Central memory CD8-positive, alpha-beta T cell (primary cell): ENCODE data around the gene FAM53B.
A peak's percentile ranks its signal among the peaks of the same experiment; 100 is the strongest.

Experiments used
- ATAC-seq: fragments of 150-1000 bp; cut with Tn5 transposase; replicated peaks from 2 replicates; pipeline ENCODE4 v1.10.0; 2022; ENCODE audit warnings: mild to moderate bottlenecking, moderate FRiP score, moderate number of reproducible peaks; ENCODE audit not compliant: poor library complexity, severe bottlenecking; ENCODE audit errors: extremely low read depth
- DNase-seq, 2 donors: peaks; one replicate each; pipeline ENCODE4 v3.0.0; 2021; ENCODE audit warnings: low spot score in 2 of 2
- H3K27ac Mint-ChIP-seq: one replicate; pipeline ENCODE4 v1.8.0; 2022; ENCODE audit warnings: low read depth, mild to moderate bottlenecking, moderate library complexity, mixed read lengths
- H3K27me3 Mint-ChIP-seq: one replicate; pipeline ENCODE4 v1.8.0; 2022; ENCODE audit warnings: mixed read lengths
- H3K36me3 Mint-ChIP-seq: one replicate; pipeline ENCODE4 v1.8.0; 2022; ENCODE audit warnings: mild to moderate bottlenecking, moderate library complexity, mixed read lengths; ENCODE audit not compliant: insufficient read depth
- H3K4me1 Mint-ChIP-seq: one replicate; pipeline ENCODE4 v1.8.0; 2022; ENCODE audit warnings: mixed read lengths
- H3K4me3 Mint-ChIP-seq: one replicate; pipeline ENCODE4 v1.8.0; 2022; ENCODE audit warnings: mild to moderate bottlenecking, moderate library complexity, mixed read lengths
- H3K9me3 Mint-ChIP-seq: one replicate; pipeline ENCODE4 v1.8.0; 2022; ENCODE audit warnings: mixed read lengths

The FAM53B gene

GRCh38 chr10:124660404-124661125, 83.6 kb downstream of the FAM53B start:
- peak overlapping the region; percentile 95 for H3K27ac Mint-ChIP-seq

DNA sequence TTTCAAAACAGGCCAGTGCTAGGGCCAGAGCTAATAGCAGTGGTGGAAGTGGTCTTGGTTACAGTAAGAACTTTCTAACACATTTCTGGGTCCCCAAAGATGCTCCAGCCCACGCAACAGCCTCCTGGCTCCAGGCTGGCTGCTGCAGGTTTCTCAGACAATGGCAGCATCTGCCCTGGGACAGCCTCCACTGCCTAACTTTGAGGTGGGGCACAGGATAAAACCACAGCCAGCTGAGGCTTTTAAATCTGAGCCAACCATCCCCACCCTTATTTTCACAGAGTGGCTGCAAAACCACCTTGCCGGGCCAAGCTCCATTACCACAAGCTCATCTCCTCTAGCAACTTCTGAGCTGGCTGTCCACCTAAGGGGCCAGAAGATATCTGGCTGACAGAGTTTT, 84.8 kb downstream of the FAM53B start:
- Mint-ChIP-seq H3K27me3 (no peaks in the 10 kb centered on the region), H3K36me3 (peaks cover 29% of the 10 kb centered on the region), H3K4me3 (peak overlapping the region; percentile 76), H3K4me1 (peaks cover 78% of the 10 kb centered on the region), H3K27ac (peak overlapping the region; percentile 95), H3K9me3 (no peaks in the 10 kb centered on the region)
- no peak for DNase-seq
- no peak for ATAC-seq

More at GRCh38 chr10:124660404-124661125, 83.6 kb downstream of the FAM53B start:
- DNase-seq: no peak
- no peaks in the 10 kb centered on the region for H3K9me3 Mint-ChIP-seq
- ATAC-seq: no peak
- peak overlapping the region; percentile 76 for H3K4me3 Mint-ChIP-seq
- peaks cover 31% of the 10 kb centered on the region for H3K36me3 Mint-ChIP-seq
- H3K4me1 Mint-ChIP-seq: peaks cover 75% of the 10 kb centered on the region
- H3K27me3 Mint-ChIP-seq: no peaks in the 10 kb centered on the region

GRCh38 chr10:124658591-124659242, 85.5 kb downstream of the FAM53B start:
- ATAC-seq: no peak
- Mint-ChIP-seq H3K4me1 (peaks cover 83% of the 10 kb centered on the region), H3K4me3 (peak overlapping the region; percentile 76), H3K27me3 (no peaks in the 10 kb centered on the region), H3K27ac (peak overlapping the region; percentile 95), H3K36me3 (peaks cover 32% of the 10 kb centered on the region), H3K9me3 (no peaks in the 10 kb centered on the region)
- DNase-seq: no peak

- H3K27ac Mint-ChIP-seq: peak overlapping the region; percentile 95
- peaks cover 31% of the 10 kb centered on the region for H3K36me3 Mint-ChIP-seq
- peak in 1 of 2 donors; percentile 51 for DNase-seq
- ATAC-seq: peak; percentile 57
- H3K4me1 Mint-ChIP-seq: peaks cover 87% of the 10 kb centered on the region
- H3K9me3 Mint-ChIP-seq: no peaks in the 10 kb centered on the region
- H3K27me3 Mint-ChIP-seq: no peaks in the 10 kb centered on the region
- H3K4me3 Mint-ChIP-seq: peak overlapping the region; percentile 76
These were observed 86.4 kb downstream of the FAM53B start for GRCh38 chr10:124657806-124658205.

- H3K27me3 Mint-ChIP-seq: no peaks in the 10 kb centered on the region
- peak overlapping the region; percentile 21 for H3K4me3 Mint-ChIP-seq
- peaks cover 35% of the 10 kb centered on the region for H3K36me3 Mint-ChIP-seq
- H3K4me1 Mint-ChIP-seq: peaks cover 91% of the 10 kb centered on the region
- ATAC-seq (no peak), DNase-seq (no peak)
- H3K27ac Mint-ChIP-seq: peak overlapping the region; percentile 79
- no peaks in the 10 kb centered on the region for H3K9me3 Mint-ChIP-seq
These were observed 87.6 kb downstream of the FAM53B start for GRCh38 chr10:124656541-124656940.

GRCh38 chr10:124656113-124656490, 88.1 kb downstream of the FAM53B start:
- Mint-ChIP-seq H3K36me3 (peaks cover 35% of the 10 kb centered on the region), H3K4me1 (peaks cover 91% of the 10 kb centered on the region), H3K9me3 (no peaks in the 10 kb centered on the region), H3K27me3 (no peaks in the 10 kb centered on the region), H3K27ac (peak overlapping the region; percentile 79), H3K4me3 (peak overlapping the region; percentile 43)
- ATAC-seq (no peak), DNase-seq (no peak)

- peaks cover 40% of the 10 kb centered on the region for H3K36me3 Mint-ChIP-seq
- DNase-seq: no peak
- H3K27me3 Mint-ChIP-seq: no peaks in the 10 kb centered on the region
- H3K9me3 Mint-ChIP-seq: no peaks in the 10 kb centered on the region
- H3K27ac Mint-ChIP-seq: peak overlapping the region; percentile 79
- peak overlapping the region; percentile 44 for H3K4me3 Mint-ChIP-seq
- no peak for ATAC-seq
- H3K4me1 Mint-ChIP-seq: peaks cover 93% of the 10 kb centered on the region
These were observed 88.7 kb downstream of the FAM53B start for GRCh38 chr10:124655191-124656112.

DNA sequence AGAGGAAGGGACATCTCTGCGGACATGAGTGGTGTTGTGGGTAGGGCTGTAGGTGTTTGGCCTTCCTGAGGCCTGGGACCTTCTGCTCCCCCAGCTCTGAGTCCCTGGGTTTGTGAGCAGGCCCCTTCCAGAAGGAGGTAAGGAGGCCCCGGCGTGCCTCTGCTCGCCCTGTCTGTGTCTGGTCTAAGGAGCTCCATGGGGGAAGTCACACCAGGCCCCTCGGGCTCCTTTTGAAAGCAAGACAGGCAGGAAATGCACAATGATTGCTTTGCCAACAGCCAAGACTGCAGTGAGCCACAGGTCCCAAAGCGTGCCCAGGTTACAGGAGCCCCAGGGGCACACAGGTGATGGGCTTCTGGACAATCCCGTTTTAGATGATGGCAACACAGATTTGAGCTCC, 89.5 kb downstream of the FAM53B start:
- peak overlapping the region; percentile 44 for H3K4me3 Mint-ChIP-seq
- no peaks in the 10 kb centered on the region for H3K27me3 Mint-ChIP-seq
- peaks cover 93% of the 10 kb centered on the region for H3K4me1 Mint-ChIP-seq
- no peaks in the 10 kb centered on the region for H3K9me3 Mint-ChIP-seq
- no peak for ATAC-seq
- H3K27ac Mint-ChIP-seq: peak overlapping the region; percentile 79
- H3K36me3 Mint-ChIP-seq: peaks cover 40% of the 10 kb centered on the region
- DNase-seq: peak in 1 of 2 donors; percentile 40

- DNase-seq (no peak), ATAC-seq (no peak)
- peak overlapping the region; percentile 16 for H3K4me3 Mint-ChIP-seq
- peak overlapping the region; percentile 99 for H3K27ac Mint-ChIP-seq
- H3K36me3 Mint-ChIP-seq: peaks cover 44% of the 10 kb centered on the region
- no peaks in the 10 kb centered on the region for H3K9me3 Mint-ChIP-seq
- no peaks in the 10 kb centered on the region for H3K27me3 Mint-ChIP-seq
- H3K4me1 Mint-ChIP-seq: peaks cover 93% of the 10 kb centered on the region
These were observed 90.1 kb downstream of the FAM53B start for GRCh38 chr10:124653811-124654651.

DNA sequence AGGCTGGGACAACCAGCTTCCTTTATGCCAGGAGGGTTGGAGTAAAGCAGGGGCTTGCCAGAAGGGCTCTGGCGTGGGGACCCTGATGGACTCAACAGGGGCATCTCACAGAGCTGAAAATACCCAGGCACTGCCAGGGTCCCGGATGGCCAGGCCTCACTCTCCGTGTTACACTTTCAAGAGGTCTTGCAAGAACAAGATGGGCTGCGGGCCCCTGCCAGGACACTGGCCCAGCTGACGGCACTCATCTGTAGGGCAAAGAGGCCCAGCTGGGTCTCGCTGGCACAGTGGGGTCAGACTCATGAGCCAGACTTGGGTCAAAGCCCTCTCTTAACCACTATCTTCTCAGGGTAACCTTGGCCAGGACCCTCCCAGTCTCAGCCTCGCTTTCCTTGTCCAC, 90.9 kb downstream of the FAM53B start:
- peak overlapping the region; percentile 99 for H3K27ac Mint-ChIP-seq

DNA sequence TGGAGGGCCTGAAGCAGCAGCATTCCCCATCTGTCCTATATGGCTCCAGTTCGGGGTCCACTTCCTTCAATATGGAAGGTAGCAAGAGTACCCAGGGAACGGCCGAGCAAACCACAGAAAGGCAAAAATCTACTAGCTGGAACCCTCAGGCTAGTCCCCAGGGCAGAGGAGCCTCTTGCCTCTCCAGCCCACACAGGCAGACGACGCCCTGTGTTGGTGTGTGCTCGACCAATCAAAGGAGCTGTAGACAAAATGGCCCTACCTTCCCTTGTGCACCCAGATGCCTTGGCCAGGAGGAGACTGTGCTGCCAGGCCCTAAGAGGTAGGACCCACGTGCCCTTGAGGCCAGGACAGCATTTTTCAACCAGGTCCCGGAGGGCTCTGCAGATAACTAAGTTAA, 91.5 kb downstream of the FAM53B start:
- ATAC-seq: no peak

More for the DNA sequence above, 90.9 kb downstream of the FAM53B start:
- DNase-seq: no peak
- Mint-ChIP-seq H3K4me1 (peaks cover 93% of the 10 kb centered on the region), H3K9me3 (no peaks in the 10 kb centered on the region), H3K4me3 (no peak overlapping the region), H3K27me3 (no peaks in the 10 kb centered on the region), H3K36me3 (peaks cover 44% of the 10 kb centered on the region)
- no peak for ATAC-seq

DNA sequence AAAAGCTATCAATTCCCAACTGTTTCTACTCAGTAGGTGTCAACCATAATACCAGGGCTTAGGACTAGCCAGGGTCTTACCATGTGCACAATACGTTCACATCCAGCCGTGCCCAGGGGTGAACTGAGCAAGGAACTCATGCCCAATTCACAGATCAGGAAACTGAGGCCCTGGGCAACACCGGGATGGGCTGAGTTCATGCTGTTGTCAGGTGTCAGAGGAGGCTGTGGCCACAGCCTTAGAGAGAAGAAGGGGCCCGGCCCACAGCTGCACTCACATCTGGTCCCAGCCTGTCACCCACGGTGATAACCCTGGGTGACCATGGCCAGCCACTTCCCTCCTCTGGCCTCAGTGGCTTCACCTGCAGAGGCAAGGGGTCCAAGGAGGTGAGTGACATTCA, 92.0 kb downstream of the FAM53B start:
- peak overlapping the region; percentile 73 for H3K4me3 Mint-ChIP-seq
- H3K27me3 Mint-ChIP-seq: no peaks in the 10 kb centered on the region
- no peaks in the 10 kb centered on the region for H3K9me3 Mint-ChIP-seq
- DNase-seq (no peak), ATAC-seq (no peak)
- peaks cover 43% of the 10 kb centered on the region for H3K36me3 Mint-ChIP-seq
- peak overlapping the region; percentile 99 for H3K27ac Mint-ChIP-seq
- H3K4me1 Mint-ChIP-seq: peaks cover 93% of the 10 kb centered on the region

More for the DNA sequence above, 91.5 kb downstream of the FAM53B start:
- Mint-ChIP-seq H3K27me3 (no peaks in the 10 kb centered on the region), H3K4me1 (peaks cover 93% of the 10 kb centered on the region), H3K27ac (peak overlapping the region; percentile 99), H3K36me3 (peaks cover 41% of the 10 kb centered on the region), H3K4me3 (peak overlapping the region; percentile 73), H3K9me3 (no peaks in the 10 kb centered on the region)
- DNase-seq: no peak
